Suprapubic skin (tissue), 4 donors: ENCODE measurements around the gene CDC25C.

Experiments
- CTCF ChIP-seq, 2 donors: fragments of 200-600 bp in 1 of 2; fragments of 450-650 bp in 1 of 2; sonication (generic) in 1 of 2; IDR thresholded peaks; one replicate each; pipeline ENCODE4 v1.5.1; 2016 to 2019; ENCODE audit warnings: antibody characterized with exemption in 2 of 2, mild to moderate bottlenecking in 1 of 2, moderate library complexity in 1 of 2
- EP300 ChIP-seq: sonication (generic); formaldehyde crosslinking; IDR thresholded peaks from one replicate; pipeline ENCODE4 v1.6.1; 2017; ENCODE audit warnings: antibody characterized with exemption
- POLR2A ChIP-seq, 2 donors: fragments of 450-650 bp; IDR thresholded peaks; one replicate each; pipeline ENCODE4 v1.6.1; 2017; ENCODE audit warnings: antibody characterized with exemption in 2 of 2, mild to moderate bottlenecking in 2 of 2, moderate library complexity in 2 of 2
- POLR2AphosphoS5 ChIP-seq, 3 donors: sonication (generic); formaldehyde crosslinking; IDR thresholded peaks; one replicate each; pipeline ENCODE4 v1.6.1; 2017; ENCODE audit warnings: antibody characterized with exemption in 3 of 3

GRCh38 chr5:138346889-138347288 lies 15.3 kb upstream of the CDC25C start:
- TF ChIP-seq CTCF (IDR thresholded peaks at IDR 0.05) = no peak
- no peak for TF ChIP-seq POLR2A (IDR thresholded peaks at IDR 0.05)
- TF ChIP-seq EP300 = no peak
- TF ChIP-seq POLR2AphosphoS5 (IDR thresholded peaks at IDR 0.05) = no peak
